WTC11 (cell line): Measurements from ENCODE around the gene STOM. TPM values are rescaled to one million over a fixed set of nuclear protein-coding genes. Genes with fewer than 3 reads are reported as not detected.

Experiments
- ATAC-seq: fragments of 200-7000 bp; cut with Tn5 transposase; 2 replicates; pipeline ENCODE4 v1.10.0; 2021; ENCODE audit warnings: mild to moderate bottlenecking, moderate library complexity
- CTCF ChIA-PET: fragments of 300-600 bp; sonication (Branson Sonifier 250); formaldehyde crosslinking; loops from one replicate; lab custom pipeline; 2021; ENCODE audit warnings: antibody characterized with exemption; lab: Charles Lee
- POLR2A ChIA-PET: fragments of 350-600 bp; sonication (Branson Sonifier 250); formaldehyde crosslinking; loops from one replicate; lab custom pipeline; 2021; ENCODE audit warnings: antibody characterized with exemption; lab: Charles Lee
- DNase-seq: peaks from one replicate; pipeline ENCODE4 v3.0.0; 2021; ENCODE audit warnings: low spot score
- H3K27ac Mint-ChIP-seq: 2 replicates; pipeline ENCODE4 v1.8.0; 2021; ENCODE audit warnings: mixed read lengths
- H3K27me3 Mint-ChIP-seq: 2 replicates; pipeline ENCODE4 v1.8.0; 2021; ENCODE audit warnings: low read depth, mild to moderate bottlenecking, moderate library complexity, mixed read lengths
- H3K36me3 Mint-ChIP-seq: 2 replicates; pipeline ENCODE4 v1.8.0; 2021; ENCODE audit warnings: mixed read lengths
- H3K4me1 Mint-ChIP-seq: 2 replicates; pipeline ENCODE4 v1.8.0; 2022; ENCODE audit warnings: mixed read lengths
- H3K4me3 Mint-ChIP-seq: 2 replicates; pipeline ENCODE4 v1.8.0; 2021; ENCODE audit warnings: mild to moderate bottlenecking, moderate library complexity, mixed read lengths
- H3K9me3 Mint-ChIP-seq: 2 replicates; pipeline ENCODE4 v1.8.0; 2021; ENCODE audit warnings: mixed read lengths
- CBFB ChIP-seq: sonication (generic); formaldehyde crosslinking; IDR thresholded peaks from 2 replicates; pipeline ENCODE4 v1.8.1; 2022; ENCODE audit warnings: mild to moderate bottlenecking, low read depth, missing genetic modification reagents
- CDX4 ChIP-seq: fragments of 250-450 bp; sonication (Bioruptor Pico); IDR thresholded peaks from 2 replicates; pipeline ENCODE4 v1.9.0; 2021; ENCODE audit warnings: moderate library complexity, mild to moderate bottlenecking, inconsistent platforms, borderline replicate concordance
- CREM ChIP-seq: sonication (generic); formaldehyde crosslinking; IDR thresholded peaks from 2 replicates; pipeline ENCODE4 v1.8.1; 2022; ENCODE audit warnings: mild to moderate bottlenecking, missing genetic modification reagents, moderate library complexity
- EMX1 ChIP-seq: fragments of 250-450 bp; sonication (Bioruptor Pico); IDR thresholded peaks from 2 replicates; pipeline ENCODE4 v1.8.0; 2021; ENCODE audit warnings: mild to moderate bottlenecking
- ESRRA ChIP-seq: sonication (generic); formaldehyde crosslinking; IDR thresholded peaks from 2 replicates; pipeline ENCODE4 v1.8.1; 2022; ENCODE audit warnings: mild to moderate bottlenecking, missing genetic modification reagents, borderline replicate concordance
- FOXJ3 ChIP-seq: sonication (generic); formaldehyde crosslinking; IDR thresholded peaks from 2 replicates; pipeline ENCODE4 v1.9.0; 2021; ENCODE audit warnings: missing genetic modification reagents, mild to moderate bottlenecking, borderline replicate concordance
- IRF1 ChIP-seq: sonication (generic); formaldehyde crosslinking; IDR thresholded peaks from 2 replicates; pipeline ENCODE4 v1.8.0; 2023; ENCODE audit warnings: missing genetic modification reagents
- JAZF1 ChIP-seq: fragments of 250-450 bp; sonication (Bioruptor Pico); IDR thresholded peaks from 2 replicates; pipeline ENCODE4 v1.9.0; 2021; ENCODE audit warnings: moderate library complexity, mild to moderate bottlenecking, inconsistent platforms
- JUN ChIP-seq: sonication (generic); formaldehyde crosslinking; IDR thresholded peaks from 2 replicates; pipeline ENCODE4 v1.8.0; 2023; ENCODE audit warnings: mild to moderate bottlenecking, missing genetic modification reagents
- KAT7 ChIP-seq: sonication (generic); formaldehyde crosslinking; IDR thresholded peaks from 2 replicates; pipeline ENCODE4 v1.8.1; 2023; ENCODE audit warnings: missing genetic modification reagents, mild to moderate bottlenecking, borderline replicate concordance
- MLX ChIP-seq: sonication (generic); formaldehyde crosslinking; IDR thresholded peaks from 2 replicates; pipeline ENCODE4 v1.8.1; 2023; ENCODE audit warnings: mild to moderate bottlenecking, missing genetic modification reagents, moderate library complexity
- MXD4 ChIP-seq: fragments of 250-450 bp; sonication (Bioruptor Pico); IDR thresholded peaks from 2 replicates; pipeline ENCODE4 v1.8.0; 2021; ENCODE audit warnings: mild to moderate bottlenecking, moderate library complexity, borderline replicate concordance
- NFE2L1 ChIP-seq: sonication (generic); formaldehyde crosslinking; IDR thresholded peaks from 2 replicates; pipeline ENCODE4 v1.8.1; 2023; ENCODE audit warnings: missing genetic modification reagents
- NFYB ChIP-seq: sonication (generic); formaldehyde crosslinking; conservative IDR thresholded peaks from 2 replicates; pipeline ENCODE4 v1.8.0; 2022; ENCODE audit warnings: low read depth, missing genetic modification reagents
- NR1H2 ChIP-seq: sonication (generic); formaldehyde crosslinking; IDR thresholded peaks from 2 replicates; pipeline ENCODE4 v1.9.0; 2021; ENCODE audit warnings: mild to moderate bottlenecking, moderate library complexity, missing genetic modification reagents
- NR3C1 ChIP-seq: sonication (generic); formaldehyde crosslinking; conservative IDR thresholded peaks from 2 replicates; pipeline ENCODE4 v1.8.1; 2023; ENCODE audit warnings: low read depth, mild to moderate bottlenecking, missing genetic modification reagents
- SMAD4 ChIP-seq: sonication (generic); formaldehyde crosslinking; IDR thresholded peaks from 2 replicates; pipeline ENCODE4 v1.8.0; 2022; ENCODE audit warnings: mild to moderate bottlenecking, missing genetic modification reagents
- STAT6 ChIP-seq: sonication (generic); formaldehyde crosslinking; conservative IDR thresholded peaks from 2 replicates; pipeline ENCODE4 v1.8.1; 2023; ENCODE audit warnings: mild to moderate bottlenecking, low read depth, missing genetic modification reagents, moderate library complexity
- USF2 ChIP-seq: sonication (generic); formaldehyde crosslinking; IDR thresholded peaks from 2 replicates; pipeline ENCODE4 v1.8.1; 2023; ENCODE audit warnings: mild to moderate bottlenecking, missing genetic modification reagents, moderate library complexity
- ZBTB21 ChIP-seq: sonication (generic); formaldehyde crosslinking; IDR thresholded peaks from 2 replicates; pipeline ENCODE4 v1.8.1; 2023; ENCODE audit warnings: mild to moderate bottlenecking, missing genetic modification reagents, borderline replicate concordance
- ZBTB43 ChIP-seq: sonication (generic); formaldehyde crosslinking; IDR thresholded peaks from 2 replicates; pipeline ENCODE4 v1.8.1; 2023; ENCODE audit warnings: mild to moderate bottlenecking, missing genetic modification reagents
- ZMAT4 ChIP-seq: fragments of 250-450 bp; sonication (Bioruptor Pico); IDR thresholded peaks from 2 replicates; pipeline ENCODE4 v1.9.0; 2021; ENCODE audit warnings: mild to moderate bottlenecking
- ZNF232 ChIP-seq: sonication (generic); formaldehyde crosslinking; IDR thresholded peaks from 2 replicates; pipeline ENCODE4 v1.8.0; 2022; ENCODE audit warnings: mild to moderate bottlenecking, missing genetic modification reagents
- ZNF263 ChIP-seq: sonication (generic); formaldehyde crosslinking; IDR thresholded peaks from 2 replicates; pipeline ENCODE4 v1.8.1; 2022; ENCODE audit warnings: low read depth, mild to moderate bottlenecking, moderate library complexity, missing genetic modification reagents
- ZNF532 ChIP-seq: fragments of 250-450 bp; sonication (Bioruptor Pico); IDR thresholded peaks from 2 replicates; pipeline ENCODE4 v1.9.0; 2021; ENCODE audit warnings: mild to moderate bottlenecking, borderline replicate concordance
- total RNA-seq: library from RNA; stranded (reverse); gene quantifications from 3 replicates; pipeline ENCODE4 v1.2.3, GENCODE V29; 2021

The STOM gene
- total RNA-seq, 1 experiment from 2014 or later, result 32.9 TPM

GRCh38 chr9:121395558-121395957 lies 25.5 kb upstream of the STOM start:
- Mint-ChIP-seq H3K27ac (no peak overlapping the region), H3K9me3 (peaks cover 12% of the 10 kb centered on the region), H3K36me3 (peaks cover 3% of the 10 kb centered on the region; the same call in 1 of the 2 replicates), H3K27me3 (no peaks in the 10 kb centered on the region), H3K4me3 (no peak overlapping the region), H3K4me1 (peaks cover 22% of the 10 kb centered on the region)
- ATAC-seq (no peak), DNase-seq (no peak)
- CTCF ChIA-PET, result no interaction called here
- no peak for TF ChIP-seq CREM (CRISPR knock-in tag)
- TF ChIP-seq MXD4 (CRISPR knock-in tag), result no peak
- no peak for TF ChIP-seq ZNF232 (CRISPR knock-in tag)
- no peak for TF ChIP-seq JAZF1 (CRISPR knock-in tag)
- TF ChIP-seq ESRRA (CRISPR knock-in tag), result no peak
- no peak for TF ChIP-seq NFE2L1
- no peak for TF ChIP-seq USF2
- TF ChIP-seq NR3C1, result no peak
- TF ChIP-seq SMAD4 (CRISPR knock-in tag), result no peak
- no peak for TF ChIP-seq ZNF263 (CRISPR knock-in tag)
- TF ChIP-seq ZBTB43 (CRISPR knock-in tag), result no peak
- TF ChIP-seq KAT7 (CRISPR knock-in tag), result no peak
- TF ChIP-seq IRF1 (CRISPR knock-in tag), result no peak
- TF ChIP-seq STAT6, result no peak
- no peak for TF ChIP-seq EMX1
- TF ChIP-seq ZBTB21, result no peak
- POLR2A ChIA-PET, result no interaction called here

- CTCF ChIA-PET, result interaction anchor here (1.7 kb wide), 1 partner anchor 75 kb away, joined by 10 read pairs; no protein-coding TSS in a partner anchor
- Mint-ChIP-seq H3K27me3 (no peaks in the 10 kb centered on the region), H3K4me3 (no peak overlapping the region), H3K9me3 (peaks cover 12% of the 10 kb centered on the region), H3K27ac (no peak overlapping the region), H3K4me1 (peaks cover 16% of the 10 kb centered on the region), H3K36me3 (peaks cover 3% of the 10 kb centered on the region; the same call in 1 of the 2 replicates)
- DNase-seq (no peak), ATAC-seq (no peak)
- POLR2A ChIA-PET, result no interaction called here
- TF ChIP-seq JUN, result no peak
- no peak for TF ChIP-seq ESRRA (CRISPR knock-in tag)
- no peak for TF ChIP-seq ZMAT4 (CRISPR knock-in tag)
- TF ChIP-seq NFYB (CRISPR knock-in tag), result no peak
- no peak for TF ChIP-seq CDX4 (CRISPR knock-in tag)
- no peak for TF ChIP-seq MLX (CRISPR knock-in tag)
- TF ChIP-seq NR1H2, result no peak
- TF ChIP-seq CBFB (CRISPR knock-in tag), result no peak
- TF ChIP-seq ZNF532 (CRISPR knock-in tag), result no peak
- TF ChIP-seq FOXJ3 (CRISPR knock-in tag), result no peak
These were observed 24.2 kb upstream of the STOM start for GRCh38 chr9:121394292-121394691.
